ENCODE measurements around the gene LHB. TPM values are rescaled to one million over a fixed set of nuclear protein-coding genes. Genes with fewer than 3 reads are reported as not detected.

LHB gene
- total and polyA plus RNA-seq, 2 donors (not counting 1 experiment from before 2014, with no cell fraction given): 1.1 to 4.7 TPM

GRCh38 chr19:49058562-49058961 lies 41.7 kb upstream of the LHB start:
- H2AFZ ChIP-seq (ENCODE audit: insufficient read depth, low read depth, low read length, poor library complexity, severe bottlenecking): no peak overlapping the region
- POLR2A ChIA-PET: interaction anchor here (0.6 kb wide), 1 partner anchor 54 kb away, joined by 3 read pairs; no protein-coding TSS in a partner anchor
- CTCF ChIA-PET: interaction anchor here (1.2 to 1.5 kb wide), 2 partner anchors 12 to 140 kb away, joined by 3 to 5 read pairs; no protein-coding TSS in a partner anchor
- WGBS (ENCODE audit: insufficient coverage): 44% methylated on average over 8 of the region's 10 CpGs
- H4K20me1 ChIP-seq (ENCODE audit: control insufficient read depth, insufficient read depth, low read length, poor library complexity, severe bottlenecking): no peaks in the 10 kb centered on the region
- no peak overlapping the region for H3K4me2 ChIP-seq (replicated peaks; ENCODE audit: low read depth, low read length, poor library complexity, severe bottlenecking)
- no peak overlapping the region for H3K4me3 ChIP-seq (ENCODE audit: control extremely low read depth in 1 of 5, extremely low read depth in 1 of 5, insufficient read depth in 1 of 5, low read depth in 2 of 5, low read length in 4 of 5)
- peaks cover 0 to 27% (median 0%) of the 10 kb centered on the region in 3 donors for H3K9me3 ChIP-seq (ENCODE audit: control extremely low read depth in 1 of 3, control insufficient read depth in 2 of 3, insufficient read depth in 1 of 3, low read length in 2 of 3)
- intact Hi-C loops (cut with micrococcal nuclease): no loop called here
- H3K9ac ChIP-seq (ENCODE audit: low read length): no peak overlapping the region
- Mint-ChIP-seq H3K4me1 (peaks cover 22% of the 10 kb centered on the region), H3K27me3 (peaks cover 28% of the 10 kb centered on the region), H3K4me3 (peak overlapping the region; percentile 90), H3K27ac (no peak overlapping the region), H3K9me3 (ENCODE audit: insufficient read depth) (no peaks in the 10 kb centered on the region)
- H3K27me3 ChIP-seq (replicated peaks in 1 of 4; ENCODE audit: control extremely low read depth in 1 of 4, control insufficient read depth in 3 of 4, insufficient read depth in 4 of 4, low read length in 3 of 4): peaks cover 0 to 60% (median 23%) of the 10 kb centered on the region in 4 experiments
- no peaks in the 10 kb centered on the region for H3K79me2 ChIP-seq (ENCODE audit: control insufficient read depth, insufficient read depth, low read length)
- ATAC-seq (ENCODE audit: low read depth): no peak
- H3K36me3 ChIP-seq (replicated peaks in 1 of 2; ENCODE audit: control extremely low read depth in 1 of 2, control insufficient read depth in 1 of 2, extremely low read depth in 1 of 2, insufficient read depth in 2 of 2, low read length in 1 of 2): no peaks in the 10 kb centered on the region
- no peak overlapping the region for H3K27ac ChIP-seq (ENCODE audit: low read length in 2 of 2)
- DNase-seq: no peak
- peaks cover 17 to 28% of the 10 kb centered on the region in 2 donors for H3K4me1 ChIP-seq (ENCODE audit: control insufficient read depth in 2 of 2, insufficient read depth in 2 of 2, low read length in 2 of 2)
- TF ChIP-seq CTCF (IDR thresholded peaks at IDR 0.05): no peak
- no peak for TF ChIP-seq EZH2 (IDR thresholded peaks at IDR 0.05; ENCODE audit: borderline replicate concordance, insufficient read depth, low read depth, low read length, poor library complexity, severe bottlenecking)

DNA sequence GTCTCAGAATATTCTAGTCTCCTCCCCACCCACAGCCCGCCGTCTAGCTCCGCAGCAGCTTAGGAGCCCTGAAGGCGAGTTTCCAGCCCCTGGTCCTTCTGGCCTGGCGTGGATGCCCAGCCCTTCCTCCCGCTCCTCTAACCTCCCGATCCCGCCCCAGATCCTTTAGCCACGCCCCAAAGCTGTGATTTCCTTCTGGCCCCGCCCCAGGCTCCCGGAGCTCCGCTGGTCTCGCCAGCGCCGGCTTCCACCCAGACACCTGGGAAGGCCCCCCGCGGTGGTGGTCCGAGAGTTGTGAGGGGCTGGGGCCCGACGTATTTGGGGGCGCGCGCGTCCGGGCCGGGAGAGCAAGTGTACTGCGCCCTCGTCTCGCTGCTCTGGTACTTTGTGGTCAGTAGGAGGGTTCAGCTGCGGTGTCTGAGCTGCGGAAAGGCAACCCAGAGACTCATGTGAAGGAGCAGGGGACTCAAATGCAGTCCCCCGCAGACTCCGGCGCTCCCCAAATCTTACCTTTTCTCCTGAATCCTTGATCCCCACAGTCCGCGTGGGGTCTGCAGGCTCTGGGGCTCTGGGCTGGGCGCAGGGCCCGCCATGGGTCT lies 40.8 kb upstream of the LHB start, which contains the start of gene CGB7:
TSS of gene CGB7 (minus strand) at position 114 of the 599 bp plus-strand sequence. CDS start 2,374 bp downstream, outside the sequence.
- intact Hi-C loops (cut with micrococcal nuclease): no loop called here
- DNase-seq: peak; percentile 52
- Histone ChIP-seq H3K27me3 (replicated peaks in 1 of 4; ENCODE audit: control extremely low read depth in 1 of 4, control insufficient read depth in 3 of 4, insufficient read depth in 4 of 4, low read length in 3 of 4) (peaks cover 0 to 58% (median 23%) of the 10 kb centered on the region in 4 experiments), H3K79me2 (ENCODE audit: control insufficient read depth, insufficient read depth, low read length) (no peaks in the 10 kb centered on the region), H3K36me3 (replicated peaks in 1 of 2; ENCODE audit: control extremely low read depth in 1 of 2, control insufficient read depth in 1 of 2, extremely low read depth in 1 of 2, insufficient read depth in 2 of 2, low read length in 1 of 2) (no peaks in the 10 kb centered on the region), H3K4me2 (replicated peaks; ENCODE audit: low read depth, low read length, poor library complexity, severe bottlenecking) (peak within 1 kb of the TSS; percentile 98), H3K4me3 (ENCODE audit: control extremely low read depth in 1 of 5, extremely low read depth in 1 of 5, insufficient read depth in 1 of 5, low read depth in 2 of 5, low read length in 4 of 5) (peak within 1 kb of the TSS in 4 of 5 experiments; percentile 51 to 77 (median 56)), H3K9me3 (ENCODE audit: control extremely low read depth in 1 of 3, control insufficient read depth in 2 of 3, insufficient read depth in 1 of 3, low read length in 2 of 3) (peaks cover 0 to 27% (median 0%) of the 10 kb centered on the region in 3 donors), H2AFZ (ENCODE audit: insufficient read depth, low read depth, low read length, poor library complexity, severe bottlenecking) (peak within 1 kb of the TSS; percentile 93), H3K9ac (ENCODE audit: low read length) (peak within 1 kb of the TSS; percentile 69), H4K20me1 (ENCODE audit: control insufficient read depth, insufficient read depth, low read length, poor library complexity, severe bottlenecking) (no peaks in the 10 kb centered on the region), H3K4me1 (ENCODE audit: control insufficient read depth in 2 of 2, insufficient read depth in 2 of 2, low read length in 2 of 2) (peaks cover 17 to 28% of the 10 kb centered on the region in 2 donors), H3K27ac (ENCODE audit: low read length in 2 of 2) (no peak within 1 kb of the TSS)
- CTCF ChIA-PET: interaction anchor here (0.8 to 1.5 kb wide), 3 partner anchors 13 to 141 kb away, joined by 3 to 5 read pairs (median 3); no protein-coding TSS in a partner anchor
- Mint-ChIP-seq H3K9me3 (ENCODE audit: insufficient read depth) (no peaks in the 10 kb centered on the region), H3K27ac (no peak within 1 kb of the TSS), H3K4me1 (peaks cover 22% of the 10 kb centered on the region), H3K27me3 (peaks cover 28% of the 10 kb centered on the region), H3K4me3 (peak within 1 kb of the TSS; percentile 90)
- peak; percentile 25 for ATAC-seq (ENCODE audit: low read depth)
- WGBS (ENCODE audit: insufficient coverage): 7% methylated on average over 33 of the region's 38 CpGs
- TF ChIP-seq EZH2 (IDR thresholded peaks at IDR 0.05; ENCODE audit: borderline replicate concordance, insufficient read depth, low read depth, low read length, poor library complexity, severe bottlenecking) (no peak), CTCF (IDR thresholded peaks at IDR 0.05) (no peak)
- POLR2A ChIA-PET: no interaction called here

All from B cell (primary cell).